GM18909 (cell line): ENCODE measurements around the gene MRPS18C.
"Not testable (repeated sequence)": the region's sequence is repeated elsewhere in the genome, so short reads cannot be mapped to it uniquely, and the experiment has no call there.

Experiments used
- ATAC-seq: cut with Tn5 transposase; IDR thresholded peaks from one replicate; pipeline ENCODE4 v1.9.1; 2021; ENCODE audit warnings: mild to moderate bottlenecking; ENCODE audit not compliant: unreplicated experiment, poor library complexity

MRPS18C gene

GRCh38 chr4:83496085-83496917, 40.4 kb downstream of the MRPS18C start:
- ATAC-seq = not testable (repeated sequence)

GRCh38 chr4:83498187-83498586, 42.3 kb downstream of the MRPS18C start:
- ATAC-seq = no peak

GRCh38 chr4:83501671-83502070, 45.8 kb downstream of the MRPS18C start:
- not testable (repeated sequence) for ATAC-seq

DNA sequence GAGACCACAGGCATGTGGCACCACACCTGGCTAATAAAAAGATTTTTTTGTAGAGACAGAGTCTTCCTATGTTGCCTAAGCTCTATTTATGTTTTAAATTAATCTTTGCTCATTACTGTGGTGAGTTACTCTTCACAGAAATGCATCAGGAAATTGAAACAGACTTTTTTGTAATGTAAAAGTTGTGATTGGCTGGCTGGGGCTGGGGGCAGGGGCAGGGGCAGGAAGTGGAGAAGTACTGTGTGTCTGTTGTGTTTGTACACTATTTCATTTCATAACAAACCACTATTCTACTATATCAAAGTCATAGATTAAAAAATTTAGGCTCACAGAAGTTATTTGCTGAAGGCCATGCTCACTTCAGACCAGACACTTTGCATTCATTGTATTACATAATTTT, 48.1 kb downstream of the MRPS18C start:
- ATAC-seq = no peak

- no peak for ATAC-seq
These were observed 48.6 kb downstream of the MRPS18C start for GRCh38 chr4:83504503-83504902.

DNA sequence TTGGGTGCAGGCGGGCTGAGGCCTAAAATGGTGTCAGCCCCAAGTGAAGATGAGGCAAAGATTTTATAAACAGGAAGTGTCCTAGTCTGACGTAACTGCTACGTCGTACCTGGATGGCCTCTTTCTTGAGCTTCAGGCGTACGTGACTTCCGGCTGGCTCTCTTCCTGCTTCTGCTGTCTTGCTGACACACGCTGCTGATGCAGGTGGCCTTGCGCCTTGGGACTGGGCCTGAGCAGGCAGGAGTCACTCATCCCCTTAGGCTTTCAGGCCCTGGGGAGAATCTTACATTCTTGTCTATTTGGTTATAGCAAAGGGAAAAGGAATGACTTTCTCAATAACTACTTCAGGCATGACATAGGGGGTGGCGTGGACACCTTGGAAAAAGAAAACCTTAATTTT, 49.1 kb downstream of the MRPS18C start:
- no peak for ATAC-seq

GRCh38 chr4:83509156-83509585, 53.3 kb downstream of the MRPS18C start:
- ATAC-seq = not testable (repeated sequence)

GRCh38 chr4:83510442-83510841, 54.6 kb downstream of the MRPS18C start:
- ATAC-seq = no peak
